Hepatocyte (in vitro differentiated cells): Measurements from ENCODE around the gene STK39.

Source experiments
- EZH2 ChIP-seq: fragments of 200-600 bp; sonication (generic); IDR thresholded peaks from 2 replicates; pipeline ENCODE4 v1.6.1; 2016; ENCODE audit warnings: antibody characterized with exemption, mild to moderate bottlenecking, borderline replicate concordance
- EZH2phosphoT487 ChIP-seq: fragments of 200-600 bp; sonication (generic); IDR thresholded peaks from one replicate; pipeline ENCODE4 v1.6.1; 2018; ENCODE audit warnings: antibody characterized with exemption, mild to moderate bottlenecking, low read depth, moderate library complexity; ENCODE audit not compliant: unreplicated experiment, severe bottlenecking
- TF ChIP-seq, protein P1 (sequence below): fragments of 200-600 bp; sonication (generic); IDR thresholded peaks from 2 replicates; pipeline ENCODE4 v1.5.1; 2016; ENCODE audit warnings: antibody characterized with exemption, mild to moderate bottlenecking; ENCODE audit not compliant: poor library complexity

DNA sequence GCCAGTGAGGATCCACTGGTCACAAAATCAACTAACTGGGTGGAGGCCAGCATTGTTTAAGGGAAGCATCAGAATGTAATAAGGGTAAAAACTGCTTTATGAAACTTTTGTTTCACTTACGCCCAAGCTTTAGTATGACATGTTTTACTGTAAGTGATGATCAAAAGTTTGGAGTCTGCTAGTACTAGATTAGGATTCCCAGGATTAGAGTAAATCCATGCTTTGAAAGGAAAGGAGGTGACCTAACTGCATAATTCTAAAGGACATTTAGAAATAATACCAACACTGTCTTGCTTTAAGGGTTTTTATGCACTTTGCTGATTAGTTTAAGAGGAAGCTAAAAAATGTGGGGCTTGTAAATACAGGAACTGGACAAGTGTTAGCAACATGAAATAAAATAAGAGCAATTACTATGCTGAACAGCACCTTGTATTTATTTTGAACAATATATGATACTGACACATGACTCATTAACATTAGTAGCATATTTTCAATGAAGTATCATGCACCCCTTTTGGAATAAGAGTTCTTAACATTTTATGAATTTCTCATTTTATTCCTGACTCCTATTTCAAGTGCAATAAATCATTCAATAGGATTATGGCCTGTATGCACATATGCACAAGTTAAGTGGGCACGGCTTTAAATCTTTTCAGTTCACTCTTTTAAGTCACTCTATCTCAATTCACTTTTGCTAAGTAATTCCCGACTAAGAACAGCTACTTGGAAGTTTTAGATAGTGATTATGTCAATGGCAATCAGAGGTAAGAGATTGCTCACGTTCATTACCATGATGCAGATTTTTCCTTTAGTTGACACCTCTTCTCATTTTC, 62.5 kb downstream of the STK39 start:
- TF ChIP-seq EZH2phosphoT487 (no peak), EZH2 (no peak)
- TF ChIP-seq, protein P1, sequence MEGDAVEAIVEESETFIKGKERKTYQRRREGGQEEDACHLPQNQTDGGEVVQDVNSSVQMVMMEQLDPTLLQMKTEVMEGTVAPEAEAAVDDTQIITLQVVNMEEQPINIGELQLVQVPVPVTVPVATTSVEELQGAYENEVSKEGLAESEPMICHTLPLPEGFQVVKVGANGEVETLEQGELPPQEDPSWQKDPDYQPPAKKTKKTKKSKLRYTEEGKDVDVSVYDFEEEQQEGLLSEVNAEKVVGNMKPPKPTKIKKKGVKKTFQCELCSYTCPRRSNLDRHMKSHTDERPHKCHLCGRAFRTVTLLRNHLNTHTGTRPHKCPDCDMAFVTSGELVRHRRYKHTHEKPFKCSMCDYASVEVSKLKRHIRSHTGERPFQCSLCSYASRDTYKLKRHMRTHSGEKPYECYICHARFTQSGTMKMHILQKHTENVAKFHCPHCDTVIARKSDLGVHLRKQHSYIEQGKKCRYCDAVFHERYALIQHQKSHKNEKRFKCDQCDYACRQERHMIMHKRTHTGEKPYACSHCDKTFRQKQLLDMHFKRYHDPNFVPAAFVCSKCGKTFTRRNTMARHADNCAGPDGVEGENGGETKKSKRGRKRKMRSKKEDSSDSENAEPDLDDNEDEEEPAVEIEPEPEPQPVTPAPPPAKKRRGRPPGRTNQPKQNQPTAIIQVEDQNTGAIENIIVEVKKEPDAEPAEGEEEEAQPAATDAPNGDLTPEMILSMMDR, result no peak
